Measurements from ENCODE around the gene ANO10. TPM values are rescaled to one million over a fixed set of nuclear protein-coding genes. Genes with fewer than 3 reads are reported as not detected.

ANO10 gene
- total and polyA plus RNA-seq, 2 of the 8 experiments (the other 6 are each of a cell fraction or from before 2014, with no cell fraction given) = 38.0 to 53.2 TPM

- Histone ChIP-seq H3K23ac (ENCODE audit: insufficient read length) (no peak overlapping the region), H3K9me3 (ENCODE audit: insufficient read depth in 2 of 2, low read depth in 1 of 2, low read length in 1 of 2) (no peaks in the 10 kb centered on the region), H2BK120ac (replicated peaks; ENCODE audit: low read depth, low read length) (no peak overlapping the region), H3K14ac (ENCODE audit: insufficient read length) (no peak overlapping the region), H2AK5ac (ENCODE audit: low read depth, low read length) (no peak overlapping the region), H3K23me2 (ENCODE audit: low read depth, low read length) (no peaks in the 10 kb centered on the region), H3K9ac (replicated peaks in 1 of 4; ENCODE audit: extremely low read depth in 1 of 4, low read depth in 3 of 4, low read length in 3 of 4) (no peak overlapping the region), H3K27me3 (replicated peaks in 1 of 4; ENCODE audit: control insufficient read depth in 3 of 4, extremely low read depth in 1 of 4, insufficient read depth in 3 of 4, low read length in 3 of 4) (no peaks in the 10 kb centered on the region), H4K91ac (replicated peaks; ENCODE audit: insufficient read length, low read length) (no peak overlapping the region), H3K4me1 (replicated peaks in 1 of 4; ENCODE audit: control insufficient read depth in 3 of 4, insufficient read depth in 4 of 4, low read length in 3 of 4) (peaks cover 0 to 17% (median 5%) of the 10 kb centered on the region in 4 experiments; a peak in 6 of 7 replicates), H3K79me2 (ENCODE audit: control insufficient read depth in 1 of 2, insufficient read depth in 2 of 2, low read length in 2 of 2) (no peaks in the 10 kb centered on the region), H2BK20ac (ENCODE audit: low read length) (no peak overlapping the region), H3K4me2 (ENCODE audit: insufficient read depth in 1 of 2, low read depth in 2 of 2, low read length in 2 of 2) (no peak overlapping the region; a peak in 1 of 4 replicates), H4K5ac (ENCODE audit: insufficient read length, low read depth, low read length) (no peak overlapping the region), H3K56ac (replicated peaks; ENCODE audit: insufficient read length, low read depth, low read length) (no peak overlapping the region), H3K79me1 (ENCODE audit: low read depth, low read length) (peaks cover 3% of the 10 kb centered on the region; the same call in 1 of the 2 replicates), H2BK15ac (ENCODE audit: low read length) (no peak overlapping the region), H2BK5ac (ENCODE audit: low read depth, low read length) (no peak overlapping the region), H3K18ac (ENCODE audit: extremely low read depth, low read length) (no peak overlapping the region), H3K27ac (ENCODE audit: low read depth, low read length) (no peak overlapping the region), H4K20me1 (replicated peaks in 1 of 2; ENCODE audit: control insufficient read depth in 1 of 2, insufficient read depth in 2 of 2, low read length in 2 of 2) (peaks cover 0 to 5% of the 10 kb centered on the region in 2 experiments), H2BK12ac (ENCODE audit: low read depth, low read length) (no peak overlapping the region), H4K8ac (ENCODE audit: extremely low read depth, insufficient read depth, low read length) (no peak overlapping the region), H3K4me3 (ENCODE audit: extremely low read depth in 1 of 4, insufficient read depth in 2 of 4, low read depth in 3 of 4, low read length in 4 of 4) (no peak overlapping the region), H3K36me3 (ENCODE audit: control insufficient read depth in 2 of 4, insufficient read depth in 4 of 4, low read length in 3 of 4) (no peaks in the 10 kb centered on the region), H3K4ac (replicated peaks; ENCODE audit: insufficient read length, low read depth, low read length) (no peak overlapping the region), H2AFZ (ENCODE audit: low read length) (no peak overlapping the region)
- no peak for DNase-seq (ENCODE audit: low read depth in 1 of 2, low spot score in 2 of 2)
- 94% methylated on average over 3 of the region's 3 CpGs; no CpG with 5 or more reads in 1 of the 2 experiments for WGBS, 2 experiments (ENCODE audit: extremely low coverage in 1 of 2, insufficient coverage in 1 of 2, insufficient read length in 1 of 2, insufficient replicate concordance in 2 of 2, low coverage in 1 of 2, low lambda C conversion rate in 2 of 2, missing lambda C conversion rate in 1 of 2)
- no peak for FAIRE-seq
- CTCF ChIA-PET (ENCODE audit: partially characterized antibody) = interaction anchor here (0.9 kb wide), 1 partner anchor 34 kb away, joined by 5 read pairs; no protein-coding TSS in a partner anchor
- POLR2A ChIA-PET (ENCODE audit: partially characterized antibody) = interaction anchor here (0.8 kb wide), 1 partner anchor 12 kb away, joined by 3 read pairs; no protein-coding TSS in a partner anchor
- TF ChIP-seq SIN3A (conservative IDR thresholded peaks at IDR 0.05 in 1 of 2, IDR thresholded peaks at IDR 0.05 in 1 of 2; ENCODE audit: low read depth in 1 of 2, low read length in 2 of 2) = no peak
- no peak for TF ChIP-seq KDM1A (IDR thresholded peaks at IDR 0.05; ENCODE audit: borderline replicate concordance, low read length)
- TF ChIP-seq EP300 (IDR thresholded peaks at IDR 0.05; ENCODE audit: borderline replicate concordance in 1 of 2, low read depth in 2 of 2, low read length in 2 of 2) = no peak
- no peak for TF ChIP-seq CTBP2 (IDR thresholded peaks at IDR 0.05; ENCODE audit: borderline replicate concordance, insufficient read depth, insufficient read length, low read length)
- no peak for TF ChIP-seq TCF12 (IDR thresholded peaks at IDR 0.05; ENCODE audit: low read depth, low read length)
- no peak for TF ChIP-seq YY1 (IDR thresholded peaks at IDR 0.05; ENCODE audit: low read depth, low read length)
- no peak for TF ChIP-seq RBBP5 (IDR thresholded peaks at IDR 0.05; ENCODE audit: borderline replicate concordance, low read depth, low read length)
- TF ChIP-seq KDM5A (IDR thresholded peaks at IDR 0.05; ENCODE audit: low read length) = no peak
- no peak for TF ChIP-seq EGR1 (IDR thresholded peaks at IDR 0.05; ENCODE audit: borderline replicate concordance, low read depth, low read length)
- TF ChIP-seq ATF2 (IDR thresholded peaks at IDR 0.05; ENCODE audit: low read length) = no peak
- no peak for TF ChIP-seq RAD21 (IDR thresholded peaks at IDR 0.05 in 1 of 2, conservative IDR thresholded peaks at IDR 0.05 in 1 of 2; ENCODE audit: low read depth in 2 of 2, low read length in 2 of 2)
Observed at GRCh38 chr3:43371494-43371893, 250.3 kb downstream of the ANO10 start.

Measured in H1 (cell line).